NOMO-1 treated with dmso at 0.1 percent for 144 hours (cell line): Measurements from ENCODE around the gene FARP1.
A peak's percentile ranks its signal among the peaks of the same experiment; 100 is the strongest.

Experiments used
- DNase-seq: peaks from one replicate; lab custom pipeline; 2025; ENCODE audit not compliant: unreplicated experiment; lab: John Stamatoyannopoulos, UW

FARP1 gene

DNA sequence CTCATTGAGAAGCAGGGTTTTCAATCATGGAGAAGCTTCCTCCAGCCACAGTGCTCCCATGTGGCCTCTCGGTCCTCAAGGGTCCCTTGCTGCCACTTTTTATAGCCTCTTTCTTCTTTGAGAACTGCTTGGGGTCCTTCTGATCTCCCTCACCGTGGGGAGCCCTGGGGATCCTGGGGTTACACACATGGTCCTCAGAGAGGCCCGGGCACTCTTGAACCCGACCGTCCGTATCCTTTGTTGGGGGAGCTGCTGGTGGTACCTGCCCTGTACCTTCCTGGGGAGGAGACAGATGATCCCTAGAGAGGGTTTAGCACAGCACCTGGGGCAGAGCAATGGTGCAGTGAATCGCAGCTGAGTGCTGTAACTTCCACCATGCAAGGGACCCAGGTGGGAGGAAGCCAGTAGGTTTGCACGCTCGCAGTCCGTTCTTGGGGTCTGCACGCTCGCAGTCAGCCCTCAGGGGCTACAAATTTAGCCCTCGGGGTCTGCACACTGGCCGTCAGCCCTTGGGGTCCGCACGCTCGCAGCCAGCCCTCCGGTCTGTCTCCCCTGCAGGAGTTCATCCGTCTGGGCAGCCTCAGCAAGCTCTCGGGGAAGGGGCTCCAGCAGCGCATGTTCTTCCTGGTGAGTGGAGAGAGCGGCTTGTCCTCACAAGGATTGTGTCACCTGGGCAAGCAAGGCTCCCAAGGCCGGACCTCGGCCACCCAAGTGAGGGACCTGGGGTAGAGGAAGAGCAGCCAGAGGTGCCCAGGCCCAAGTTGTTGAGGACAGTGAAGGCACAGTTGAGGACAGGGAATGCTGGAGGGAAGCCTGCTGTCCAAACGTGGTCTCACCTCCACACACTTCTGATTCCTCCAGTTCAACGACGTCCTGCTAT, 295.6 kb downstream of the FARP1 start:
- no peak for DNase-seq

DNA sequence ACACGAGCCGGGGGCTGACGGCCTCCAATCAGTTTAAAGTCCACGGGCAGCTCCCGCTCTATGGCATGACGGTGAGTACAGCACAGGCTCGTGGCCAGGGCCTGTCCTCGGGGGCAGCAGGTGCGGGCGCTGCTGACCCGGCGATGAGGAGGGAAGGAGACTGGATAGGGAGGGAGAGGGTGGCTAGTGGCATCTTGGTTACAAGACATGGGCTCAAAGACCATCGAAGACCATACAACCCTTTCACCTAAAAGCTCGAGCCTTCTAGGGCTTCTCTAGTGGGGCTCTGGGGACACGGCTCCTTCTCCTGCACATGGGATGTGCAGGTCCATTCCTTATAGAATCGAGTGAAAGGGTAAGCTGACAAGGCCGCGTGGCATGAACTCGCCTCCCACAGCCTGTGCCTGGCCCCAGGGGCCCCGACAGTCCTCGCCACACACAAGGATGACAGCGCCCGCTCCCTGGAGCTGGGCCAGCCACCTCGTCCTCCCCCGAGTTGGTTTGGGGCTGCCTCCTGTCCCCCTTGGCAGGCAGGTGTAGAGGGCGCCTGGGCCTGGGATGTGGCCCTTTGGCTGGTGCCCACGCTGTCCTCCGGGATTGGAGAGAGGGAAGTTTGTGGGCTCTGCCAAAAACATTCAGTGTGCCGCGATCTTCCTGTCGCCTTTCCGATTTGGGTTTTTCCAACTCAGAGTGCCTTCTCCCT, 296.4 kb downstream of the FARP1 start:
- DNase-seq = no peak

DNA sequence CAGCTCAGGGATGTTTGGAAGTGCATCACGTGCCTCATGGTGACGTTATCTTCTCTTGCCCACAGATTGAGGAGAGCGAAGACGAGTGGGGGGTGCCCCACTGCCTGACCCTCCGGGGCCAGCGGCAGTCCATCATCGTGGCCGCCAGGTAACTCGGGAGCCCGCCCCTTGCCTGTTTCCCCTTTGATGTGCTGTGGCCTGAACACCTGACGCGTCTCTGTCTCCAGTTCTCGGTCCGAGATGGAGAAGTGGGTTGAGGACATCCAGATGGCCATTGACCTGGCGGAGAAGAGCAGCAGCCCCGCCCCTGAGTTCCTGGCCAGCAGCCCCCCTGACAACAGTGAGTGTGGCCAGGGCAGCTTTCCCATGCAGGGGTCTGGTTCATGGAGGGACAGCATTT, 297.0 kb downstream of the FARP1 start:
- DNase-seq = no peak

DNA sequence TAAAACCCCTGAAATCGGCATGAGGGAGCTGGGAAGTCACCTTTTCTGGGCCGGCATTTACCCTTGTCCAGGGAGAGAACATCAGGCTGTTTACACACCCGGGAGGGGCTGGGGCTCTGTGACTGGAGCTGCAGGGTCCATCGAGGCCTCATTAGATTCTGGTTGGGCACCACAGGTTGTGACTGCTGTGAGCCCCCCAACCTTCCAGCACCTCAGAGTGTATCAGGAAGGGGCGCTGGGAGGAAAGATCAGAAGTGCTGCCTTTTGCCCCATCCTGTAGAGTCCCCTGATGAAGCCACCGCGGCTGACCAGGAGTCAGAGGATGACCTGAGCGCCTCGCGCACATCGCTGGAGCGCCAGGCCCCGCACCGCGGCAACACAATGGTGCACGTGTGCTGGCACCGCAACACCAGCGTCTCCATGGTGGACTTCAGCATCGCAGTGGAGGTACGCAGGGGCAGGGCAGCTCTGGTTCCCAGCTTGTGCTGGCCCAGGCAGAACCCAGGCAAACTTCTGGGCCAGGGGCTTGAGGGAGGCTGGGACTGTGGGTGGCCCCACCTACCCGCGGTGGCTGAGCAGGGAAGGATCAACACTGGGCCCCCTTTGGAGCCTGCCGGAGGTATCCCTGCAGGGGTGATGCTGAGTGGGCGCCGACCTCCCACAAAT, 297.6 kb downstream of the FARP1 start:
- DNase-seq = no peak

DNA sequence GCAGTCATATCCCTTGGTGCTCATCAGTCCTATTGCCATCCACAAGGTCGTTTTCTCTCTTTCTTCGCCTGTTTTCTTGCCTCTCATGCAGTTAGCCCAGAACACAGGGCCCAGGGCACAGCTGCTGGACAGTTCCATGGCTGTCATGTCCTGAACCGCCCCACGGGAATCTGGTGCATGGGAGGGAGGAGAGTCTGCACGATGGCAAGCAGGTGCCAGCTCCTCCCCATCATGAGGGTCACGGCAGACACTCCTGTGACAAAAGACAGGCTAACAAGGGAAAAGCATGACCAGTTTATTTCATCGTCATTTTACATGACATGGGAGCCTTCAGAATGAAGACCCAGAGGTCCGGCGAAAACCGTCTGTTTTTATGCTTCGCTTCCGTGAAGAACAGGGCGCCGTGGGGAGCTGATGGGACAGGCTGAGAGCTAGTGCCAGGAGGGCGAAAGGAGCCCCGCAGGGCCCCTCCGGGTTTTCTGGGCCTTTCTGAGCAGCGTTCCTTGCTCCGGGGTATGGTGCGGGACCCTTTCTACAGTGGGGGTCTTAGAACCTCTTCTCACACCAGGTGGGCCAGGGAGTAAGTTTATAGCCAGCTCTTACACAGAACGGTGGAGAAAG, 298.3 kb downstream of the FARP1 start:
- DNase-seq = no peak

DNA sequence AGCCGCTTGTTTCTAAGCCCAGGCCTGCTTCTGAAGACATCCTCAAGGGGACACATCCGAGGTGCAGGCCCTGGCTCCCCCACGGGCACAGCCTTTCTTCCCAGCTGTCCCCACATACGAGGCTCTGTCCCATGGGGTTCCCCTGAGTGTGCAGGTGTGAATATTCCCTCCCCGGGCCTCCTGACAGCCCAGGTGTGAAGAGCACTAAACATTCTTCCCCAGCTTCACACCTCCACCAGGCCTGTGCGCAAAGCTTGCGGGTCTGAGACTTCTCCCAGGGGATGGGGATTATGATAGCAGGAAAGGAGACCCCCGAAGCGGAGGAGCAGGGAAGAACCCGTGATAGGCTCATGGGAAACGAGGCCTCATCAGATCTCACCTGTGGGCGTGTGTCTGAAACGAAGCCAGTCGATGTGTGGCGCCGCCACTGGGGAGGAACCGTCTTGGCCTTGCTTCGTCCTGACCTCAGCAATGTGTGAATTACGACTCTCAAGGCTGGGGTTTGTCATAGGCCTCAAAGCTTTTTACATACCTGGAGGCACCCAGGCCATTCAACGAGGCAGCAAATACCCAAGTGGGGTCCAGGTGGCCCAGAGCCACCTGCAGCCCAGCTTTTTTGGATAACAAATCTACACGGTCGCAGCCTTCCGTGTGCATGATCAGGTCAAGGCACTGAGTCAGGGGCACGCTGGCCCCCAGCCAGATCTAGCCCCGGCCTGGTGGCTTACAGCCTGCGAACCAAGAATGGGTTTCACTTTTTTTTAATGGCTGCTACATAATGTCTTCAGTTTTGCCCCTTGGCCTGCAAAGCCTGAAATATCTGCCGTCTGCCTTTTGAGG, 299.7 kb downstream of the FARP1 start:
- DNase-seq = no peak

DNA sequence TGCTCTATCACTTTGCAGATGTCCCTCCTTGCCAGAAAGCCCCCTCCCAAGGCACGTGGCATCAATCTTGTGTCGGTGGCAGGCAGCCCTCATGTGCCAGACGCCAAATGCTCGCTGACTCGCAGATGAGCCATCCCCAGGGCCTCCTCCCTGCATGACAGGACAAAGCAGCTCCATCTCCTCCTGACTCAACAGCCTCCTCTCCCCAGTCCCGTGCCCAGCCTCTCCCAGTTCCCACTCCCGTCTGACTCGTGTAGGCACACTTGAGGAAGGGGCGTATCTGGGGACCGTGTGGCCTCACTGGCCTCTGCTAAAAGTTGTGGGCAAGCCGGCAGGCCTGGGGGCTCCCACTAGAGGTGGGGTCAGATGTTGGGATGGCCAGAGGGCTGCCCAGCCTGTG, 300.4 kb downstream of the FARP1 start:
- DNase-seq = no peak

DNA sequence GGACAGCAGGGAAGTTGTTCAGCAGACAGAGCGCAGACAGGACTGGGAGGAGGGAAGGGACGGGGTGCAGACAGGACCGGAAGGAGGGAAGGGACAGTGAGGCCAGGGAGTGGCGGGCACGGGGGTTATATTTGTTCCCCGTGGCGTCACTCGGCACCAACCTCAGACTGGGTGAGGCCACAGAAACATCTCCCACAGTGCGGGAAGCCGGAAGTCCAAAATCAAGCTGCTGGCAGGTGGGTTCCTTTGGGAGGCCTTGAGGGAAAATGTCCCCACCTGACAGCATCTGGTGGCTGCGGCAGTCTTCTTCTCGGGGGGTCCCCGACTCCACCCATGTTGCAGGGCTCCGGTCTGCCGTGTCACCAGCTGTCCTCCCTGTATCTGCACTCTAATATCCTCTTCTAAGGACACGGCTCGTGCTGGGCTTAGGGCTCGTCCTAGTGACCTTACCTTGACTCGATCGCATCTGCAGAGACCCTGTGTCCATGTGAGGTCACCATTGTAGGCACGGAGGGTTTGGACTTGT, 301.0 kb downstream of the FARP1 start:
- no peak for DNase-seq

DNA sequence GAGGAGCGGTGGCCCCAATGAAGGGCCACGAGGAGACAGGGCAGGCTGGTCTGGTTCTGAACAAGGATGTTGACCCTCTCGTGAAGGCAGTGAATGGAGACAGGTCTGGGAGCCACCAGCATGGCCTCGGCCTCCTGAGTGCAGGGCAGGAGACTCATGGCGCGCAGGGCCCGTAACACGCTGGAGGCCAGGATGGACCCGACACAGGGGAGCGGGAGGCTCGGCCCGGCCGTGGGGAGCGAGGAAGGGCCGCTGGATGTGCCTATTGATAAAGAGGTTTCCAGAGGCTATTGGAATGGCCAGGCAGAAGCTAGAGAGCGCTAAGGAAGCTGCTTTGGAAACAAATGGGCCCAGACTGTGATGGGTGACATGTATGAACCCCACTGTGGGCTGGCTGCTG, 301.5 kb downstream of the FARP1 start:
- no peak for DNase-seq

DNA sequence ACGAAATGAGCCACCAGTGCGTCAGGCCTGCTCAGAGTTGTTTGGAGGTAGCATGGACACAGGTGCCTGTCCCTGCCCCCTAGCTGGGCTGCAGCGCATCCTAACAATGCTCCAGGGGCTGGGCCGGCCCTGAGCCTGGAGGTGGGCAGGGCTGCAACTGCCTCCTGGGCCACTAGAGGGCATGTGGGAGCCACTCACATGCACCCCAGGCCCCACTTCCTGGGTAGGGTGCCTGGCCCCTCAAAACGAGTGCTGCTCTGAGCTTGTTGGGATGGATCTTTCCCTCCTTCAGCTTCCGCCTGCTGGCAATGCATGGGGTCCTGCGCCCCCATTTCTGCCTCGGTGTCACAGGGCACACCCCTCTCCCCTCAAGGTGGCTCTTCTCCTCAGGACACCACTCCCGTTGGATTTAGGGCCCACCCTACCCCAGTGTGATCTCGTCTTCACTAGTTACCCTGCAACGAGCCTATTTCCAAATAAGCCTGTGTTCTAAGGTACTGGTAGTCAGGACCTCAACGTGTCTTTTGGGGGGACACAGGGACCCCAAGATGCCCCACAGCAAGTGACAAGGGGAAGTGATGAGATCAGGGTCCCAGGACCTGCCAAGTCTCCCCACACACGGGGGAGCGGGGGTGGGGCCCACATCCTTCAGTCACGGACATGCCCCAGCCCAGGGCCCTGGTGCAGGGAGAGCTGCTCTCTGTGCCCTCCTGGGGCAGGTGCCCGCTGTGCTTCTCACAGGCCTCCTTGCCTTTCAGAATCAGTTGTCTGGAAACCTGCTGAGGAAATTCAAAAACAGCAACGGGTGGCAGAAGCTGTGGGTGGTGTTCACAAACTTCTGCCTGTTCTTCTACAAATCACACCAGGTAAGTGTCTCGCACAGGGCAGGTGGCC, 302.7 kb downstream of the FARP1 start:
- DNase-seq = peak; percentile 38

DNA sequence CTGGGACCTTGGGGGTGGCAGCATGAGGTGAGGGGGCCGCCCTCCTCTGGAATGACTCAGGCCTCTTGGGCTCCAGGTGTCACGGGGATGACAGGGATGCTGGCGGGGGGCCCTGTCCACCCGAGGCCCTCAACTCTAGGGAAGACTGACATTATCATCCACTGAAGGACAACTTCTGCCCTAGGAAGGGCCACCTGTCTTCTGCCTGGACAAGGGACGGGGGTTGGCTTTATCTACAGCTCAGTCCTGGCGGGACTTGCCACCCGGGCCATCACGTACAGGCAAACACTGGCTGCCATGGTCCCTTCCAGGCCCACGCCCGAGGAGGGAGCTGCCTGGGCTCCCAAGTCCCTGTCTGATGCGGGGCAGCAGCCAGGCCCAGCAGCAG, 303.3 kb downstream of the FARP1 start:
- no peak for DNase-seq

DNA sequence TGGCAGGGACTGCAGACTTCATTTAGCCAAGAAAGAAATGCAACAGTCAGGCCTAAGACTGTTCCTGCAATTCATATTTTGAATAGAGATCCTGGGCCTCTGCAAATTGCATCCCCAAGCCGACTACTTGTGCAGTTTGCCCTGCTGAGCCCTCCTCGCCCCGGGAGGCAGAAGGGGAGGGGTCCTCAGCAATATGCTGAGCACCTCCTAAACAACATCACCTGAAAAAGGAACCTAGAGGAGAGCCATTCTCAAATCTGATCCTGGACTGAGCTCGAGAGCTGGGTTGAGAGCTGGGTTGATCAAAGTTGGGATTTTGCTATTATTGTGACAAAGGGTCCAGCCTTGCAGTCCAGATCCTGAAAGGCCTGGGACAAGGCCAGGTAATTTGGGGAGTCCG, 304.2 kb downstream of the FARP1 start:
- DNase-seq = no peak

DNA sequence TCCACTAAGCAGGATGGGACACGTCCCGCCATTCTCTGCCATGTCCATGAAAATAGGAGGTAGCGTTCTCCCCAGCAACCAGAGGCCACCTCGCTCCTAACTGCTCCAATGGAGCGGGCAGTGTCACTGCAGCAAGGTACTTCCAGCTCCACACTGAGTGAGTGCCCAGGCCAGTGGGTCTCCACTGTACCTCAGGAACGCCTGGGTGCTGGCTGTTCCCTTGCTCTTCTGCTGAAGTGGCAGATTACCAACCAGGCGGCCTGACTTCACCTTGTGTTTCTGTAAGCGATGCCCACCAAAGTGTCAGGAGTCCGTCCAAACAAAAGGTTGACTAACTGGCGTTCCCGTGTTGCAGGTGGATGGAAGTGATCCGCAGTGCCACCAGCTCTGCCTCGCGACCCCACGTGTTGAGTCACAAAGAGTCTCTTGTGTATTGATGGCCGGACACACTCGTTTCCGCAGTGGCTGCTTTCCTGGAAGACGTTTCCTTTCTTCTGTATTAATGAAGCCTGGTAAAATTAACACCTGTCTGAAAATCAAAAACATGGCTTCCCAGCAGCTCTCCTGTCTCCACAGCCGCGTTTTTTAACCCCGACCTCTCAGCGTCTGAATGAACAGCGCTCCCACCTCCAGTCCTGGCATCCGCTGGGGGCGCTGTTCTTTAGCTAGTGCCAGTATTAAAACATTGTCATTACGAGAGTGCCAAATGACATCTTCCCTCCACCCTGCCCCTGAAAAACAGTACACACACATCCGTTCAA, 305.2 kb downstream of the FARP1 start:
- no peak for DNase-seq

DNA sequence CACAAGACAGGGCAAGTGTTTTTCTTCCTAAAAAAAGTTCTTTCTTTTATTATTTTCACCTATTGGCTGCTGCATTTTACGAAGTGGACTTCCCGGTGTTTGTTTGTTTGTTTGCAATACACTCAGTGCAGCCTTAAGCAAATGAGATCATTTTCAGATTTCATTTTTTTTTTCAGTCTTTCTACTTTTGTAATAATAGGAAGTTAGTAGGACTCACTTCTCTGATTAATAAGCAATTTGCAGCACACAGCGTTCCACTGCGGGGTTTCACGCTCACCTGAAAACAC, 305.7 kb downstream of the FARP1 start:
- DNase-seq = no peak

DNA sequence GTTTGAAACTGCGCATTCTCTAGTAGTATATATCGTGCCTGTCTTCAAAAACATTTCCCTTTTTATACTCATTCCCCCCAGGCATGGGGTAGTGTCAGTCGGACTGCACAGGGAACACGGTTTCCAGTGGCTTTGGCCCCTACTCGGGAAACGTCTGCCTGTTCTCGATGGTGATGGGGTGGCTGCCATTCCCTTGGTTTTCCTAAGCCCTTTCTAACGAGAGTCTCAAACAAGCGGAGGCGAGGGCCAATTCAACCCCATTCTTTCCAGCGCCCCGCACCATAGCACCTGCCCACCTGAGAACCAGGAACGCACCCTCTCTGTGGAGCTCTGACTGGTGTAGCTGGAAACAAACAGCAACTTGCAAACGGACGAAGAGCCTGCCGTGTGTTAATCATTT, 306.4 kb downstream of the FARP1 start:
- DNase-seq = no peak

DNA sequence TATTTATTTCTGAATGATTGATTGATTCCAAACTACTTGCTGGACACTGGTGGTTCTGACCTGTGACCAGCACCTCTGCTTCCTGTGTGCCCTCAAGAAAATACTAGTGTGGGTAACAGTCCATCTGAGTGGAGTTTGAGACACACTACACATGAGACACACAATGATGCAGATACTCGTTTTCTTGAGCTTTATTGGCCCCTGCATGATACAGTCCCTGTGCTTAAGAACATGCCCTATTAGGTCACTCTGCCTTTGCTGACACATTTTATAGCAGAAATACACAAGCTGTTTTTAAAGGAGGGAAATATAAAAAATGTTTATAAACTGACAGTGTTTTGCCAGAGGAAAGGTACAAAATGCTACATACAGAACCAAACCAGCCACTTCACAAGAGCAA, 307.1 kb downstream of the FARP1 start:
- no peak for DNase-seq

DNA sequence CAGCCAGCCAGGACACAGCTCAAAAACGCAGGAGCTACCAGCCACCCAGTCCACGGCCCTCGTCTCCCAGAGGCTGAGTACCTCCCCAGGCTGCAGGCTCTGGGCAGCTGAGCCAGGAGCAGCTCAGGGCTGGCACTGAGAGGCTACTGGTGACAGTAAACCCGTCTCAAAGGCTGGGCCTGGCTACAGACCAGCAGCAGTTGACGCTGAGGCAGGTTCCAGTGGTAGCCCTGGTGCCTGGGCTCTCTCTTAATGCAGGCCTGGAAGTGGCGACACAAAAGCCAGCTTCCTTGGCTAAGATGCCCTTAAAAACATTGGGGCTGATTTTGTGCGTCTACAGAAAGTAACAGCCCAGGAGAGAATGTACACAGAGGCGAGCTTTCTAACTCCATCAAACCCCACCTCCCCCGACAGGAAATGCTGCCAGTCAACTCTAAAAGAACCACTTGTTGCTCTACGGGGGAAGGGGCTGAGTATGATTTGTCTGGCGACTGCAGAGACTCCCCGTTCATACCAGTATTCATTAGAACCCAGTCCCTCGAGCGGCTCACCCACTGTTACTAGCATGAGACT, 307.7 kb downstream of the FARP1 start:
- no peak for DNase-seq

DNA sequence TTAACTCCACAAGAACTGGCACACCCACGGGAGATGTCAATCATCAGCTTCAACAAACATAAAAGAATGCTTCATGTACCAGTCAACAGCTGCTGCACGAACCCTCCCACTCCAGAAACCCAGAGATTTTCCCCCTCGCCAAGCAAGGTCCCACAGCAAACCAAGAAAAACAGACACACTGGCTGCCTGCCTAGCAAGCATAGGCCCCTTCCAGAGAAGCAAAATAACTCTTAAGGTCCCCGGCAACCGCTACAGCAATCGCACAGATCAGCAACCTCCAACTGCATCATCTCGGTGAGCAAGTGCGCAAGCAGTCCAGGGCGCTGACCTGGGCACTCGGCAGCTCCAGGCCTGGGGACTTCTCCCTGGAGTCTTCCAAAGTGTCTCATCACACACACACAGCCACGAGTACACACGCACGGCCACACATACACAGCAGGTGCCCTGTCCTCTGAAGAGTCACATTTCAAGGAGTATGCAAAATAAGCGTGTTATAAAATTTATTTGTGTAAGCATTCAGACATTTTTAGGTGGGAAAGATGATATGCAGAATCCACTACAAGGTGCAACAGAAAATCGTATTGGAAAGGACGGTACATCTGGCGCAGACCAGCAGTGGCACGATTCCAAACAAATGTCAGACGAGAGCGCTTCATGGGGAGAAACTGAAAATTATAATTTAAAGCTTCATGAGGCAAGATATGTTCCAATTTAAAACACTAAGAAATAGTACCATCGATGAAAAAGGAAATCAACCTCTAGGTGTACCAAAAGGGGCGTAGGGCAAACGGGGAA, 309.0 kb downstream of the FARP1 start:
- no peak for DNase-seq
